ENCODE measurements around the gene TASP1.

TASP1 gene

DNA sequence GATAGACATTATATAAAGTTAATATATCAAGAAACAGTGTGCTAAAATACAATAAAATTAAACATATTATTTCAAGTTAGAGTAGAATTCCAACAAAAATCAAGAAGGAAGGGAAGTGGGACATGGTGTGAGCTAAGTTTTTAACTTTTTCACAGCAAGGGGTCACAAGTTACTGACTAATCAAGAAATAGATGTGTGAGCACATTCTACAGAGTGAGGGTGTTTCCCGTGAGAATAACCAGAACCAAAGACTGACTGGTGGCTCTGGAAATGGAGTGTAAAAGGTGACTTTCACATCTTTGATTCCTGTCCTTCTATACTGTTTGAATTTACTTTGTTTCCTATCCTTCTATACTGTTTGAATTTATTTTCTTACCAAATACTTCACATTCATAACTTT, 206.6 kb downstream of the TASP1 start:
- DNase-seq, result no peak

DNA sequence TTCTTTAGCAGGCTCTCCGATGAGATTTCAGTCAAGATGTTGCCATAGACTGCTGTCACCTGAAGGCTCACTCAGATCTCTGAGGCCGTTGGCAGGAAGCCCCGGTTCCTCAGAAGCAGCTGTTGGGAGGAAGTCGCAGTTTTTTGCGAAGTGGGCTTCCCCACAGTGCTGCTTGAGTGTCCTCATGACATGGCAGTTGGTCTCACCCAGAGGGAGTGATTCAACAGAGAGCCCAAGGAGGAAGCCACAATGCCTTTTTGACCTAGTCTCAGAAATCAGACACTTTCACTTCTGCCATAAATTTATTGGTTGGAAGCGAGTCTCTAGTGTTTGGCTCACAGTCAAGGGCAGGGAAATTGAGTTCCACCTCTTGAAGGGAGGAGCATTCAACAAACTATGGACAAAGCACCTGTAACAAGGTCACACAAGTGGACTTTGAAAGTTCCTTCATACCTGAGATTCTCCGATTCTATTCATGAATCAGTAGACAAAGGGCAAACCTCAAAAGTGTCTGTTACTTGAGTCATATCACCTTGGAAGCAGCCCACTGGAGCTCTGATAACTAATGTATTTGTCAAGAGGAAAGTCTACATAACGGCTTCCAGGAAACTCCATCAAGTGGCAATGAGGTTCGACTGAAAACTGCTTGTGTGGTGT, 208.3 kb downstream of the TASP1 start:
- DNase-seq, result peak; percentile 51

DNA sequence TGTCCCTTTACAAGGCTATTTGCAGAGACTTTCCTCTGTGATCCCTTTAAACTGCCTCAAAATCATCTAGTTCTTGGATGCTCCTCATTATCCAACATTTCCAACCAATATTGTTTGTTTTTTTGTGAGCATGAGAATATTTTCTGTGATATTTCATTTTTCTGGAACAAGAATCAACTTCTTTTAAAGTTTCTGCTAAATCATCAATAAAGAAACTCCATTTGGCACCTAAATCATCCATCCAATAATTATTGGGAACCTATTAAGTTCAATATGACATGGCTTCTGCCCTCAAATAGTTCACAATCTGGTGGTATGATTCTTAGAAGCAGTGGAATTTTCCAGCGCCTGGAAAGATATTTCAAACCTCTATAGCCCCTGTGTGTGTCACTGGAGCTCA, 210.0 kb downstream of the TASP1 start:
- DNase-seq, result no peak

DNA sequence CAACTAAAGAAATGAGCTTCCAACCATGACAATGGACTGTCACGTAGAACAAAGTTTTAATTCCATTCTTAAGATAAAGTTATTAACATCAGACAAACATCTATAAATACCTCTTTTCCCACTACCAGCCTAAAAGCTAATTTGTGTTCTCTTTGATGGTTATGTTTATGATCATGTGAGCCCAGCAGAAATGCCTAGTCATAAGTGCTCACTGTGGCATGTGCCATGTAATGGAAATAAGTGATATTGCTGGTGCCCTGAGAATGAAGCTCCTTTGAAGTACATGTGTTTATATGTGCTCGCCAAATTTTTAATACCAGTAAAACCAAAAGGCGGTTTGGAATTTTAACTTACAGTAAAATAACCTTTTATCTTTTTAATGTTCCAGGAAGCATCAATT, 211.9 kb downstream of the TASP1 start:
- no peak for DNase-seq

DNA sequence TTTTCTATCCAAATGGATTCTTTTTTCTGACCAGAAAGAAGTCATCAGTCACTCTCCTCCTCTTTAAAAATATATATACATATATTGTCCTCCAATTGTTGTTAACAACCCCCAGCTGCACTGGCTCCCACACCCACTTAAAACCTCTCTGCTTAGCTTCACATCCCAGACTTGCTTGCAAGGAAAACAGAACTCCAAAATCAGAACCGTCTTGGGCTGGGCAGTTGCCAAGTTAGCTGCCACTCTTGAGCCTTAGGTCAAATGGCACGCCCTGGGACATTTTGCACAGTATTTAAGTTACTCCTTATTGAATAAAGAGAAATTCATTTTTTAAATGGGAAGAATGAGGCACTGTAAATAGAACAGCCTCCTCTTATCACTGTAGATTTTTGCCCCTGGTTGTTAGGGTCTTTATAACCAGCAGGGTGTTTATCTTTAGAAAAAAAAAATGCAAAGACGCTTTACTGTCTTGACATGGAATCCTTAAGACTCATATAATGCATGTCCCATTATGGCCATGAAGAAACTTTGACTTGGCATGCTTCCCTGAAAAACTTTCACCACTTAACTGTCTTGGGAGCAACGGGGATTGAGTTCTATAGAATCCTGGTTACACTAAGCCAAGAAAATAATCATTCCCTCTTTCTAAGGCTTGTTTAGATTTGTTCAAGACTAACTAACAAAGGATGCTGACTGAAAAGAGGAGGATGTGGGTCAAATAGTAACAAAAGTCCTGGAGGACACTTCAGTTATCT, 213.2 kb downstream of the TASP1 start:
- DNase-seq, result no peak

DNA sequence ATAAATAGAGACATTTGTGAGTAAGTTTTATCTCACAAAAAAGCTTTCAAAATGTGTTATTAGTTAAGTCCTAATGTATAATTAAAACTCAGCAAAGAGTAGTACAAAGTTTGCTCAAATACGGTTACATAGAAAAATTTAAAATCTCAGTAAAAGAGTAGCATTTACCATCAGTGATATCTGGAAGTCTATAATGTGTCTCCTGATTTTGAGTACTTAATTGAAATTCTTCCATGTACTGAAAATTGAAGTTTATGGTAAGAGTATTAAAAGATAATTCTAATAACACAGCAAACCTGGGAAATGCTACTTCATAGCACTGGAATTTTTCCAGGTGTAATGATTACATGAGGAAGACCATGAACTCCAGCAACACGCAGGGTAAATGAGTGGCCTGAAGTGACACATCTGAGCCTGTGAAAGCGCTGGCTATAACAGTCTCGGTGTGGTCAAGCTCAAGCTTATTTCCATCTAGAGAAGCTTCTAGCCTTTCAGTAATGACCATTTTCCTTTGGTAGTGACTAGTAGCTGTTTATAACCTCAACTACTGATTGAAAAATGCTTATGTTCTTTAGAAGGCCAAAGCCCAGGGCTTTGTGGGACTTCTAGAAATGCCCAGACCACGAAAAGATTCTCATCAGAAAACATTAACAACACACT, 214.4 kb downstream of the TASP1 start:
- DNase-seq, result no peak

DNA sequence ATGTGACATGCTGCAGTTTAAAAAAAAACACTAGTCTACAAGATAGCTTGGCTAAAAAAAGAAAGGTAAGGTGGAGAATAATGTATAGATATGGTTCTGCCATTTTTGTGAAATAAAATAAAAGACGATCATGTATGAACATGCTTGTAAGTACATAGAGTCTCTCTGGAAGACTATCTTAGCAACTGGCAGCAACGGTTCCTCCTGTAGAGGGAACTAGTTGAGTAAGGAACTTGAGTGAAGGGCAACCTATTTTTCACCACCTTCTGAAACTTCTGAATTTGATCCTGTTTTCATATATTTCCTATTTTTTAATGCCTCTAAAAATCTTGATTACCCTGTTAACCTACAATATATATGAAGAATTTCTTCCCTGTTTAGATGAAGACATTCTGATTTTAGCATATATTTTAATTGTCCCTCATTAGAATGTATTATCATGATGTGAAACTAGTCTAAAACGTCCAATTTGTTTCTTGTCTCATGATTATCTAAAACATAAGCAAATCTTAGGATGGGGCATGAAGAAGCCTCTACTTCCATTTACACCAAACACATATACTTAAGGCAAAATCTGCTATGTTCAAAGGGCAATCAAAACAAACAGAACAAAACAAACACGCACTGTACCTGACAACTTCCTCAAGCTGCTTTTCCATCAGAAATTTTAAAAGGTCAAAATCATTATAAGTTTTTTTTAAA, 215.1 kb downstream of the TASP1 start:
- DNase-seq, result no peak

DNA sequence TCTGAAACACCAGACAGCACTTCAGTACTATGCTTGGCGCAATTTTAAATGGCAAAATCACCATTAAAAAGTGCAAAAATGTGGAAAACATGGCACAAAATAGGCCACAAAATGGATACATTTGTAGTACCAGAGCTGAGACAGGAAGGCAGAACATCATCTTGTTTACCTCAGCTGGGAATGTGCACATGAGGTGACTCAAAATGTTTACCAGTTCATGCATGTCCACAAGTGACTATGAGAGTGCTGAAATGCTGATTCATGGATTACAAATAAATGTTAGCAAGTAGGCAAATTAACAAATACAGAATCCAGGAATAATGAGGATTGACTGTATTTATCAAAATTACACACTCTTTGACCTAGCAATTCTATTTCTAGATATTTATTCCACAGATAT, 216.1 kb downstream of the TASP1 start:
- DNase-seq, result no peak

DNA sequence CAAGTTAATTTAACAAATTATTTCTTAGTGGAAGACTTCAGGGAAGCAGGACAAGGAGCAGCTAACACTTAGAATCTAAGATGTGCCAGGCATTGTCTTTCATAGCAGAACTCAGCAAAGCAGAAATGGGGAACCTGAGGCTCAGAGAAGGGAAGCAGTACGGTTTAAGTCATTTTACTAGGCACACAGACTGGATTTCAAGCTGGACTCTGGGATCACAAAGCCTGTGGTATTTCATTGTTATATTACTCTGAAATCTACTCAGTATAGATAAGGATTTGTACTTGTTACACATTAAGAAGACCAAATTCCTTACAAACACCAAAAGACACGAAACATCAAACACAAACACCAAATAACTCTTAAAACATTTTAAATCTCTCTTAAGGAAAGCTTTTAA, 218.1 kb downstream of the TASP1 start:
- no peak for DNase-seq

DNA sequence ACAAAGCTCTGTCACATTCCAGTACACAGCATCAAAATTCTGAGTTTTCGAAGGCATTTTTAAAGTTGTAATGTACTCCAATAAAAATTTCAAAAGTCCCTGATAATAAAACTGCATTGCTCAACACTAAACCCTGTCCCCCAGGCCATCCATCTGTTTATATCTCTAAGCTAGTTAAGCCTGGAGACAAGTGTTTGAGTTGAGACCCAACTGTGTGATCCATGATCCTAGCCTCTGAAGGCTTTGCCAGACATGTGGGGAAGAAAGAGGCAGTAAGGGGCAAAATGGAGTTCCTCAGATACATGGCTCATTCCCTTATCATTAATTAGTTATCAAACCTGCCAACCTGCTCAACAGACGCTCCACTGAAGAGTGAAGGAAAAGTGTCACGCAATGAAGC, 219.3 kb downstream of the TASP1 start:
- no peak for DNase-seq

DNA sequence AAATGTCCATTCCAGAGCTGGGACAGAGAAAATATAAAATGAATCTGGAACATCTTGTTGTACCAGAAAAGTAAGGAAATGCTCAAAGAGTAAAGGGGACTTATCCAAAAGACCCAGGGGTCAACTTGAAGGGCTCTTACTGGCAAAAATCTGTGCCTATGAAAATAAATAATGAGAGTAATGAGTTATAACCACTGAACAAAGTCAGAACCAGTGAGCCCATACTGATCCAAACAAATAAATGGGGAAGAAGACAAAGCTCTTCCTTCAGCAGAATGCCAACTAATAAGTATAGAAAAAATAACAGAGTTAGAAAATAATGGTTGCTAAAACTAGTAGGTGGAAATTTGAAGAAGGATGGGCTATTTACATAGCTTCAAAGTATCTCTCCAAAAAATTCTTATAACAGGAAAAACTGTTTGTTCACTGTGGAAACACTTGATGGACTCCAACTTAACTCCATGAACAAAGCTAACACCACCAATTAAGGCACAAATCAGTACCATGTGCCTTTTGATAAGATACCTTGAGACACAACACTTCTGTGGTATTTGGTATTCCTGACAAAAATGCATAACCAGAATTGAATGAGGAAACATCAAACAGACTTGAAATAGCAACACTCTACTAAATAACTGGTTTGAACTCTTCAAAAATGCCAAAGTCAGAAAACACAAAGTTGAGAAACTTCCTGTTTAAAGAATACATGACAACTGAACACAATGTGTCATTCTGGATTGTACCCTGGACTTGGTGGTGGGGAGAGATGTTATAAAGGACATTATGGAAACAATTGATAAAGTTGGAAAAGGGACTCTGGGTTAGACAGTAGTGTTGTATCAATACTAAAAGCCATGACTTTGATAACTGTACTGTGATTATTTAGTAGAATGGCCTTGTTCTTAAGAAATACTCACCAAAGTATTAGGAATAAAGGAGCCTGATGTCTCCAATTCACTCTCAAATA, 220.2 kb downstream of the TASP1 start:
- DNase-seq, result no peak

DNA sequence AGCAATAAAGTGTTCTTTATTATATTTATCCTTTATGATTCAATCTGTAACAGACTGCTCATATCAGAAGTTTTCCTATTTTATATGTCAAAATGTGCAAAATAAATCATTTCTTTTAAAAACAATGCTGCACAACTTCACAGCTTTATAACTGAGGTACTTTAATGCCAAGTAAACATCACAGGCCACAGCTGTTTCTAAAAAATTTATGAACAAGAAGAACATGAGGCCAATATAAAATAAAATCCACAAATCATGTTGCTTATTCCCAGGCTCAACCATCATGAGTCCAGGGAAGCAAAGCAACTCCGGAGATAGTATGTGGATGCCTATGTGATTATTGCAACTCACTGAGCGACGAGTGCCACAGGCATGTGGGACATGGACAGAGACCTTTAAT, 222.2 kb downstream of the TASP1 start:
- DNase-seq, result no peak

DNA sequence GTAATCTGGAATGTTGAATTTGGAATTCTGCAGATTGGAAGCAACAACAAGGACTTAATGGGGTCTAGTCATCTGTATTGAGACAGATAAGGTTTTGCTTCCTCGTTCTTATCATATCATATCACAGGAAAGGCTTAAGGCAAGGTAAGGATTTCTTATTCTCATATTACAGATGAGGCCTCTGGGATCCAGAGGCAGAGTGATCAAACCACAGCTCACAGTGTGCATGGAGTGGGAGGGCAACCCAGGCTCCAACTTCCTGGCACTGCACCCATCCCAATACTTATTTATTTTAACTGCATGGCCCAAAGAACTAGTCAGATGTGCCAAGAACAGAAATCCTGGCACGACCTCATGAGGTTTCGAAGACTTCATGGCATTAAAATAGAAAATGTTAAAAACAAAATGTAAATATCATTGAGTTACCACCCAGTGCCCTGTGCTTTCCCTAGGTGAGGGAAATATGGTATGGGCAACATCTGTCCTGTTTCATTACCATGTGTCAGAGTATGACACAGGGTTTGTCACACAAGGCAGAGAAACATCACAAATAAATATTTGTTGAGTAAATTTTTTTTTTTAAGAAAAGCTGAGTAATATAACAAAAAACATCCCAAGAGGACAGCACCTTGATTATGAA, 225.8 kb downstream of the TASP1 start:
- DNase-seq, result no peak

DNA sequence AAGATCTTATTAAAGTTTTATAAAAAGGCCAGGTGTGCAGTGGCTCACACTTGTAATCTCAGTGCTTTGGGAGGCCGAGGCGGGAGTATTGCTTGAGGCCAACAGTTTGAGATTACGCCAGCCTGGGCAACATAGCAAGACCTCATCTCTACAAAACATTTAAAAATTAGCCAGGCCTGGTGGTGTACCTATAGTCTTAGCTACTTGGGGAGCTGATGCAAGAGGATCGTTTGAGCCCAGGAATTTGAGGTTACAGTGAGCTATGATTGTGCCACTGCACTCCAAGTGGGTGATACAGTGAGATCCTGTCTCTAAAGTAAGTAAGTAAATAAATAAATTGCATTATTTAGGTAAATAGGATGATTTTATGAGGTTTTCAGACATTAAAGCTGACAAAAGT, 234.4 kb downstream of the TASP1 start:
- no peak for DNase-seq

DNA sequence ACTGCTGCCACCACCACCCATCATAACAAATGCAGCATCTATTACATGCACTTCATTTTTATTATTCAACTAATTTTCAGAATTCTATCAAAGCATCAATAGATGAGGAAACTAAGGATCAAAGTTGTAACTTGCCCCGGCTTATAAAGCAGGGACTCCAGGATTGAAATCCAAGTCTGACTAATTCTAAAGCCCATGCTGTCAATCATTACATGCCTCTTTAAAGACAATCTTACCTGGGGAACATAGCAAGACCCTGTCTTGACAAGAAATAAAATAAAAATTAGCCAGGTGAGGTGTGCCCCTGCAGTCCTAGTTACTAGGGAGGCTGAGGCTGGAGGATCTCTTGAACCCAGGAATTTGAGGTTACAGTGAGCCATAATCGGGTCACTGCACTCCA, 235.3 kb downstream of the TASP1 start:
- no peak for DNase-seq

DNA sequence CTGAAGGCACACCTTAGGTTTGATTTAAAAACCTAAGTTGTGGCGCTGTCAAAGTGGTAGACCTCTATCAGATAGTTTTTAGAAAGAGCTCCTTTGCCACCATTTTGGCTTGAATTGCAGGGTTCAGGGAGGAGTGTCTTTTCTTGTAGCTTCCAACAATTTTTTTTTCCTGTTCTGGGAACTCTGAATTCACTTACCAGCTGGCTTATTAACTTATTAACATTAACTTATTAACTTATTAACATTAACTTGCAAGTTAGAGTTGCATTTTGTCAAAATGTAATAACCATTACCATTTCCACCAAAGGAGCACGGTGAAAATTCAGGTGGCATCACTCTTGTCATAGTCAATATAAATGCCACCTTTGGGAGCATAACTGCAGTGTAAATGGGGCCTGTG, 235.7 kb downstream of the TASP1 start:
- DNase-seq, result no peak

DNA sequence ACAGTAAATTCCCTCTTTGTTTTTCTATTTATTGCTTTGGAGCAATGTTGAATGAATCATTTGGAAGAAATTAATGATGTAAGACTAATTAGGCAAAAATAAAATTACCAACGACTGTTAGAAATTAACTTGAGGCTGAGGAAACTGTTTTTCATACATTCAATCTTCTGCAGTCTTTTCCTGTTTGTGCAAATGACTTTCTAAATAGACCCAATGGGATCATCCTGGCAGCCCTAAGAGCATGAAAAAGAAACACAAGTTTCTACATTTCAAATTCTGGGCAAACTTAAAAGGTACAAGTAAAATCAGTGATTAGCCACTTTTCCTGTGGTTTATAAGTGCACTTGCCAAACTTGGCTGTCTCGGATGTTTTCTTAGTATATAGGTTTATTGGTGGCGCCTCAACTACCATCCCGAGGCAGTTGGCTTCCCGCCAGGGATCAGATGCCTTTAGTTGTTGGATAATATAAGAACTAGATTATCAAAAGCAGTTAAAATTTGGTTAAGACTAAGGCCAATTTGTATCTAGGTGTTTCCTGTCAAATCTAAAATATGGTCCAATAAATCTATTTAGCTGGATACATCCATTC, 236.5 kb downstream of the TASP1 start:
- no peak for DNase-seq

DNA sequence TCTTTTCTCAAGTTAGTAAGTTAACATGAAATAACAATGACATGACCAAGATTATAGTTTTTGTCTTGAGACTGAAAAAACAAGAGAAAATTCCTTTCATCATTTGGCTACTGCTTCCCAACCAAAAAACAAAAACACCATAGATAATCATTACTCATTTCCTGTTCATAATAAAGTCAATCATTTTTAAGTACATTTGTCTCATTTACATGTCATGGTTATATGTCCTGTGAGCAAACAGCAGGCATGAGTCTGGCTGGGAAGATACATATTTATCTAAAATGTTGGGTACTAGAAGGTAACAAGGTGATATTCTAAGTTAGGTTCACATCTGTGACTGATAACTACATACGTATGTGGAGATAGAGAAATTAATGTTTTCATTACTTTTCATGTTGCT, 237.1 kb downstream of the TASP1 start:
- no peak for DNase-seq

DNA sequence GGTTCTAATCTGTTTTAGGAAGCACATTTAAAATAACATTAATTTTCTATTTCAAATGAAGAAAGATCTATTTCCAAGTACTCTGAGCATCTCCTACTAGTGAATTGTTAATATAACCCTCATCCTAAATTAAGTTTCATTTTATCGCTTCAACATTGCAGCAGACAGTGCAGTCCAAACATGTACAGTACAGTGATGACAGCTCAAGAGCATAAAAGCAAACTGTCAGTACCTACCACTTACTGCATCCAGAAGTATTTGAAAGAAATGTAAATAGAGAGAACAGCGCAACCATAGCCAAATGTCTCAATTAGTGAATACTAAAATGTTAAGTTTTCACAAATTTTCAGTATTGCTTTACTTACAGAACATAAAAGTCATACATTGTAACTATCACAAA, 238.3 kb downstream of the TASP1 start:
- DNase-seq, result no peak

DNA sequence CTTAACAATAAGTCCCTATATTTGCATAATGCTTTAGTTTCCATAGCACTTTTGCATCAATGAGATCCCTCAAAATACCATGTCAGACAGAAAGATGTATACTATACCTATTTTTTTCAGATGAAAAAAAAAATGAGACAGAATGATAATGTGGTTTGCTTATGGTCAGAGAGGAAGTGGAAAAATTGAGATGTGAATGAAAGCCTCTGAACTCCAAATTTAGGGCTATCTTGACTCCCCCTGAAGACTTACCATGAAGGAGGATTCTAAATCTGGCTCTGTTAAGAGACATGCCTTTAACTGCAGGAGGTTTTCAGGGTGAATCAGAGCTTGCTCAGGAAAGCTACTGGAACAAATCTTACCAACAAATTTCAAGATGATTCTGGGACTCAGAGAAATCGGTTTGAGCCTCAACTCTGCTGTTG, 241.4 kb downstream of the TASP1 start:
- DNase-seq, result no peak

DNA sequence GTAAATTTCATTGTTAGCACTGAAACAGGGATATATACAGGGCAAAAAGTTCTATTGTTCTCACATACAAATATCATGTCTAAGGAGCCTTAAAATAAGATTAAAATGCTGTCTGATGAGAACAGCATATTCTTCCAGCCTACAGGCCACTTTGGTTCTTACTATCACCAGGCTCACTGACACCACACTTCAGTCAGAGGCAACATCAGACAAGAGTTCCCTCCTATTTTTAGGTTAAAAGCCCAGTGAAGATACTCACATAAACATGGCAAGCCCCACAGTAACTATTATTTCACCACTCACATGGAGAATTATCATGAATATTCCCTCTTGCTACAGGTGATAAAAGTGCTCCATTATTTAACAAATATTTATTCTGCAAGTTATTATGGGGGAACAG, 241.9 kb downstream of the TASP1 start:
- DNase-seq, result no peak

DNA sequence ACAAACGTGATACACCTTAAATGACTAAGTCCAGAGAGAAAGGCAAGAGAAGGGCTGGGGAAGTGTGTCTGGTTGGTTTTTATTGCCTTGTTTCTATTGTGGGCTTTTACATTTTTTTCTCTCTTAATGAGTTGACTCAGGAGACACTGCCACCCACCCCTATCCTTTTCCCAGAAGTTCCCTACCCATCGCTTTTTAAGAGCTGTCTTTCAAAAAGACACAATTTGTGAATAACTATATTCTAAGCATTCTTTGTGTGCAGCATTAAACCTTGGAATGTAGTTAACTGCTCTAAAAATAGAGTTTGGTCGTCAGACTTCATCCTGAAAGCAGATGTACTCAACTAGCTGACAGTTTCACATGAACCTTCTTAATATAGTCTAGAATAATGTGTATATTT, 242.7 kb downstream of the TASP1 start:
- no peak for DNase-seq
